DND-41 (cell line): Measurements from ENCODE around the gene OR5A2.

Source experiments
- ATAC-seq: fragments of 200-7000 bp; cut with Tn5 transposase; 3 replicates; pipeline ENCODE4 v1.9.1; 2021; ENCODE audit warnings: low read depth; ENCODE audit not compliant: insufficient read depth
- DNase-seq: peaks from one replicate; pipeline ENCODE4 v3.0.0-alpha.2; 2020
- H2AFZ ChIP-seq: 2 replicates; pipeline ENCODE4 v1.6.0; 2012; ENCODE audit warnings: low read depth, low read length
- H3K27ac ChIP-seq: 2 replicates; pipeline ENCODE4 v1.5.1; 2012; ENCODE audit warnings: low read length, inconsistent platforms
- H3K27me3 ChIP-seq: fragments of 200-600 bp; sonication (generic); 2 replicates; pipeline ENCODE4 v1.6.0; 2012; ENCODE audit warnings: low read length, mild to moderate bottlenecking, inconsistent platforms; ENCODE audit not compliant: insufficient read depth, poor library complexity
- H3K36me3 ChIP-seq: 2 replicates; pipeline ENCODE4 v1.5.1; 2012; ENCODE audit warnings: low read length, inconsistent platforms; ENCODE audit not compliant: insufficient read depth
- H3K4me1 ChIP-seq: 2 replicates; pipeline ENCODE4 v1.5.1; 2012; ENCODE audit warnings: mild to moderate bottlenecking, low read length; ENCODE audit not compliant: insufficient read depth
- H3K4me2 ChIP-seq: 2 replicates; pipeline ENCODE4 v1.6.0; 2012; ENCODE audit warnings: mild to moderate bottlenecking, moderate library complexity, low read length, inconsistent platforms; ENCODE audit not compliant: insufficient read depth
- H3K4me3 ChIP-seq, 2 experiments: fragments of 200-600 bp in 1 of 2; shearing (Covaris generic) in 1 of 2; 2 replicates each; pipeline ENCODE4 v1.5.1; 2012 to 2016; ENCODE audit warnings: inconsistent platforms in 2 of 2, low read length in 2 of 2, mild to moderate bottlenecking in 2 of 2, low read depth in 1 of 2, moderate library complexity in 1 of 2
- H3K79me2 ChIP-seq: 2 replicates; pipeline ENCODE4 v1.6.0; 2012; ENCODE audit warnings: low read length, inconsistent platforms; ENCODE audit not compliant: insufficient read depth
- H3K9ac ChIP-seq: 2 replicates; pipeline ENCODE4 v1.6.0; 2012; ENCODE audit warnings: low read depth, mild to moderate bottlenecking, inconsistent platforms, low read length, moderate library complexity
- H3K9me3 ChIP-seq: 2 replicates; pipeline ENCODE4 v1.5.1; 2012; ENCODE audit warnings: low read length, moderate library complexity, mild to moderate bottlenecking, inconsistent platforms; ENCODE audit not compliant: insufficient read depth, severe bottlenecking
- H4K20me1 ChIP-seq: 2 replicates; pipeline ENCODE4 v1.6.0; 2012; ENCODE audit warnings: low read length; ENCODE audit not compliant: insufficient read depth
- CTCF ChIP-seq: IDR thresholded peaks from 2 replicates; pipeline ENCODE4 v1.5.1; 2012; ENCODE audit warnings: borderline replicate concordance, low read length, moderate library complexity, mild to moderate bottlenecking; ENCODE audit not compliant: poor library complexity, severe bottlenecking; ENCODE audit errors: extremely low read depth
- EZH2 ChIP-seq: IDR thresholded peaks from 3 replicates; pipeline ENCODE4 v1.6.1; 2012; ENCODE audit warnings: borderline replicate concordance, low read depth, mild to moderate bottlenecking, moderate library complexity, low read length, inconsistent platforms; ENCODE audit not compliant: severe bottlenecking

Gene OR5A2

GRCh38 chr11:59426361-59427067 lies at the start of gene OR5A2:
OR5A2 (minus strand) TSS chr11:59426413; CDS start chr11:59422953, 3,460 bp downstream.
- DNase-seq (no peak), ATAC-seq (no peak)
- Histone ChIP-seq H3K4me1 (no peaks in the 10 kb centered on the region), H3K27me3 (no peaks in the 10 kb centered on the region), H4K20me1 (no peaks in the 10 kb centered on the region), H3K27ac (no peak within 1 kb of the TSS), H3K79me2 (no peaks in the 10 kb centered on the region), H3K4me3 (no peak within 1 kb of the TSS), H2AFZ (no peak within 1 kb of the TSS), H3K9me3 (no peaks in the 10 kb centered on the region), H3K36me3 (no peaks in the 10 kb centered on the region), H3K4me2 (no peak within 1 kb of the TSS), H3K9ac (no peak within 1 kb of the TSS)
- no peak for TF ChIP-seq EZH2
- no peak for TF ChIP-seq CTCF

- ATAC-seq: no peak
- no peak for TF ChIP-seq CTCF
- no peak for TF ChIP-seq EZH2
- H4K20me1 ChIP-seq: no peaks in the 10 kb centered on the region
Observed at GRCh38 chr11:59475176-59475575, 49.0 kb upstream of the OR5A2 start.

GRCh38 chr11:59473015-59473414 lies 46.8 kb upstream of the OR5A2 start, which contains the start of gene OR4D10:
OR4D10 (plus strand) TSS chr11:59473315; CDS start chr11:59477430, 4,115 bp downstream.
- no peaks in the 10 kb centered on the region for H3K36me3 ChIP-seq
- H4K20me1 ChIP-seq: no peaks in the 10 kb centered on the region
- TF ChIP-seq CTCF (no peak), EZH2 (no peak)
- H3K4me1 ChIP-seq: no peaks in the 10 kb centered on the region
- no peak for DNase-seq
- H3K4me2 ChIP-seq: no peak within 1 kb of the TSS
- H3K27ac ChIP-seq: no peak within 1 kb of the TSS
- no peak within 1 kb of the TSS for H3K9ac ChIP-seq
- H3K79me2 ChIP-seq: no peaks in the 10 kb centered on the region
- no peaks in the 10 kb centered on the region for H3K9me3 ChIP-seq
- ATAC-seq: no peak
- no peak within 1 kb of the TSS for H3K4me3 ChIP-seq
- H3K27me3 ChIP-seq: no peaks in the 10 kb centered on the region
- H2AFZ ChIP-seq: no peak within 1 kb of the TSS

More at GRCh38 chr11:59475176-59475575, 49.0 kb upstream of the OR5A2 start:
- Histone ChIP-seq H3K4me1 (no peaks in the 10 kb centered on the region), H3K79me2 (no peaks in the 10 kb centered on the region), H2AFZ (no peak overlapping the region), H3K27me3 (no peaks in the 10 kb centered on the region), H3K9me3 (no peaks in the 10 kb centered on the region), H3K36me3 (no peaks in the 10 kb centered on the region), H3K4me2 (no peak overlapping the region), H3K27ac (no peak overlapping the region), H3K4me3 (no peak overlapping the region), H3K9ac (no peak overlapping the region)
- no peak for DNase-seq
